Stimulated activated CD8-positive, alpha-beta memory T cell treated with anti-CD3 and anti-CD28 coated beads, Interleukin-7, amount 100 ng/mL, for 1 hour (primary cell): ENCODE results near the gene ATP13A5.

Experiments
- DNase-seq, 2 donors: peaks; one replicate each; pipeline ENCODE4 v3.0.0-alpha.2; 2020; ENCODE audit warnings: low read depth in 2 of 2

The ATP13A5 gene

DNA sequence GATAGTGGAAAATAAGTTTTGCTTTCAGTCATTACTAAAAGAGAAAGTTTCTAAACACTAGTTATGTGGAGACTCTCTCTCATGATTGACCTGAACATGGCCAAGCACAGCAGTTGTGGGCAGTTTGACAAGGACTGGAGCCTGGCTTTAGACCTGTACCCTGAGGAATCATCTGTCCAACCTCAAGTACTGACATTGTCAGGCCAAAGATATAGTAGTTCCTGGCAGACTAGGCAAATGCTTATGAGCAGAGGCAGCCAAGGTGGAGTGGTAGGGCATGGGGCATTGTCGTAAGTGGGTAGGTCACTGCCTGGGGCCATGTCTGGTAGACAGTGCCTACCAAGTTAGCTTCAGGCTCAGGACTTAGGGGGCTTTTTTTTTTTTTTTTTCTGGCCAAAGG is 116.6 kb downstream of the ATP13A5 start:
- DNase-seq: no peak

- DNase-seq: no peak
Measured at GRCh38 chr3:193253986-193254660, 124.4 kb downstream of the ATP13A5 start.

DNA sequence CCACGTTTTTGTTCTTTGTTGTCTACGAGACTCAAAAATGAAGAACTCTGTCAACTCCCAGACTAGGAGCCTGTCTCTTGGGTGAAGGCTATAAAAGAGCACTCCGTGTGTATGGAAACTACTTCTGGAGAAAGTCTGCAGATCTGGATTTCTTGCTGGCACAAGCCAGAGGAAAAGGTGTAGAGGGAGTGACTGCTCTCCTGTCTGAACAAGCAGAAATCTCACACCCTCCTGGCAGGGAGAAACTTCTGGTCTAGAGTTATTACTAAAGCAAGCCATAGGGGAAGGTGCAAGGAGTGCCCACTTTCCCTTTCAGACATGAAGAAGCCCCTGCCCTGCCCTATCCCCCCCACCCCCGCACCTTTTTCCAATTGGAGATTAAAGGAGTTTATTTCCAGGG is 128.1 kb downstream of the ATP13A5 start:
- no peak for DNase-seq

DNA sequence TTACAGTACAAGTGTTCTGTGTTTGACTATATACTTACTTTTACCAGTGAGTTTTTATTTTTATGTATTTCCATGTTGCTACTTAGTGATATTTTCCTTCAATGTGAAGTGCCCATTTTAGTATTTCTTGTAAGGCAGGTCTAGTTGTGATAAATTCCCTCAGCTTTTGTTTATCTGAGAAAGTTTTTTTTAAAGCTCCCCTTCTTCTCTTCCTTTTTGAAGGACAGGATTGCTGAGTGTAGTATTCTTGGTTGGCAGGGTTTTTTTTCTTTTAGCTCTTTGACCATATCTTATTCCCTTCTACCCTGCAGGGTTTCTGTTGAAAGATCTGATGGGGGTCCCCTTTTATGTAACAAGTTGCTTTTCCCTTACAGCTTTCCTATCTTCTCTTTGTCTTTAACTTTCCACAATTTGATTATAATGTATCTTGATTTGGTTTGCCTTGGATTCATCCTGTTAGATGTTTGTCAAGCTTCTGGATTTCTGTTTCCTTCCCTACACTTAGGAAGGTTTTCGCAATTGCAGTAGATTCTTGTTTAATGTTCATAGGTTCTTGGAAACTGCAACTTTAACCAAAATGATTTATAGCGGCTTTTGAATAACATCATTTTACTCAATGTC is 129.6 kb downstream of the ATP13A5 start:
- DNase-seq: no peak

GRCh38 chr3:193243571-193243970 is 135.0 kb downstream of the ATP13A5 start:
- no peak for DNase-seq

DNA sequence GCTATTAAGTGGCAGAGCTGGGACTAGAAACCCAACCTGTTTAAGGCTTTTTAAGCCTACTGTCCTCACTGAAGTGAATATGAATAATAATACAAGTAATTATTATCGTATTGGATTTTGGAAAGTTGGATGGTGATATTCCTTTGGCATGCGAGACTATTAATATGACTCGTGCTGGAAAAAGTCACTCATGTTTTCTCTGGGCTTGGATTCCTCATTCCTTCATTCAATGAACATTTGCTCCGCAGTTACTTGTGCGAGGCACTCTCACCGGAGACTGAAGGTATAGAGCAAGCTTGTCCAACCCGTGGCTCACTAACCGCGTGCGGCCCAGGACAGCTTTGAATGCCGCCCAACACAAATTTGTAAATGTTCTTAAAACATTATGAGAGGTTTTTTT is 136.8 kb downstream of the ATP13A5 start:
- DNase-seq: no peak

GRCh38 chr3:193240850-193241706 is 137.5 kb downstream of the ATP13A5 start, which contains the start of gene PLAAT1:
TSS of gene PLAAT1 (plus strand) at chr3:193241222. CDS start at chr3:193255651, 14,429 bp downstream.
- DNase-seq: no peak

DNA sequence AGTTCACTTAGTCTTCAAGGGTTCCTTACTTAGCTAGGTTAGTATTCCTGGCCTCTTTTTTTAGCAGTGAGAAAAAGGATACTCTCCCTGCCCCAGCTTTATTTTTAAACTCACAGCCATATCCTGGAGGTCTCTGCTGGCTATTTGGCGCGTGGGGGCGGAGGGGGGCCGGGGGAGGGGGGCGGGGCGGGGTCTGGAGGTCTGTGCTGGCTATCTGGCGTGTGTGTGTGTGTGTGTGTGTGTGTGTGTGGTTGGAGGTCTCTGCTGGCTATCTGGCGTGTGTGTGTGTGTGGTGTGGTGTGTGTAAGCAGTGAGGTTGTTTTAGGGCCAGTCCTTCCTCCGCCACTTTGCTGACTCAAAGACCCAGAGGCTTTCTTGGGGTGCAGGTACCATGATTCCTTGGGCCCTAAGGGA is 138.1 kb downstream of the ATP13A5 start:
- no peak for DNase-seq

DNA sequence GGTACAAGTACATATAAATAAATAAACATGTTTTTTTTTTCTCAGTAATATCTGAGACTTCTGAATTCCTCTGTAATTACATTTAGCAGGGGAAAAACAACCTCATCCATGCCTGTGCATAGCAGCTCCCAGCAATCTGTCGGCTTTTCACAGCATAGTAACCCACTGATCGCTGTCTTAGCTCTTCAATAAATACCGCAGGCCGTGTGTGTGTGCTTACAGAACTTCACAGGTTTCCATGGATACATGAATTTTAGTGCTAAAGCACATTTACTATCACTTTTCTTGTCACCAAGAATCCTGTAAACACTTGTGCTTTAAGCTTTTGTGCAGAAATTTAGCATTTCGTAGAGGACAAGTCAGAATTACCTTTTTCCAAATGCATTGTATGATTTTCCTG is 141.5 kb downstream of the ATP13A5 start:
- no peak for DNase-seq

DNA sequence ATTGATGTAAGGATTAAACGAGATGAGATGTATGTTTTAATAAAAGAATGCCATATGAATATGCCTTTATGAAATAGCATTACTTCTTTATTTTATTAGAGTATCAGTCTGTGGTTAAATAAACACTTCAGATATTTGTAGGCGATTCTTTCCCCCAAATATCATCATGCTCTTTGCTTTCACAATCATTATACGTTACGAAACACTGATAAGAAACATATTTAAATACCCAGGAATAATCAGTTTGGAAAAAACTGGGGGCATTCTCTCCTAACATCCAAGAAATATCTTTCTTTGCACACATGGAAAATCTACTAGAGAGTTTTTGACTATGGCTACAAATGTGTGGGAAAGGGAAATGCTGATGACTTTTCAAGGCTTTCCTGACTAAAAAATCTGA is 142.0 kb downstream of the ATP13A5 start:
- DNase-seq: no peak

GRCh38 chr3:193231201-193231600 is 147.4 kb downstream of the ATP13A5 start:
- DNase-seq: no peak

DNA sequence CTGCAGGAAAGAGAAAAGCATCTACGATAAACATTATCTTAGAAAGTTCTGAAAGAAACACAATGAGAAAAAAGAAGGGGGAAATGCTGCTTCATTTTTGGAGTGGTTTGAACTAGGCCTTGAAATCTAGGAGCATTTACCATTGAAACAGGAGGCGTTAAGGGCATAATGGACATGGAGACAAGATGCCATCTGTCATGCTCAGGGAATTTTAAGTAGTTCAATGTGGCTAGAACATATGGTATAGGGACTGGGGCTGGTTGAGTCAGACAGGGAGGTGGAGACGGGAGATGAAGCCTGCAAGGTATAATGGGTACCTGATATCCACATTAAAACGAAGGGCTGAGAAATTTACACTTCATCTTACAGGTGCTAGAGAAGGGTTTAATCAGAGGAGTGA is 147.9 kb downstream of the ATP13A5 start:
- no peak for DNase-seq

DNA sequence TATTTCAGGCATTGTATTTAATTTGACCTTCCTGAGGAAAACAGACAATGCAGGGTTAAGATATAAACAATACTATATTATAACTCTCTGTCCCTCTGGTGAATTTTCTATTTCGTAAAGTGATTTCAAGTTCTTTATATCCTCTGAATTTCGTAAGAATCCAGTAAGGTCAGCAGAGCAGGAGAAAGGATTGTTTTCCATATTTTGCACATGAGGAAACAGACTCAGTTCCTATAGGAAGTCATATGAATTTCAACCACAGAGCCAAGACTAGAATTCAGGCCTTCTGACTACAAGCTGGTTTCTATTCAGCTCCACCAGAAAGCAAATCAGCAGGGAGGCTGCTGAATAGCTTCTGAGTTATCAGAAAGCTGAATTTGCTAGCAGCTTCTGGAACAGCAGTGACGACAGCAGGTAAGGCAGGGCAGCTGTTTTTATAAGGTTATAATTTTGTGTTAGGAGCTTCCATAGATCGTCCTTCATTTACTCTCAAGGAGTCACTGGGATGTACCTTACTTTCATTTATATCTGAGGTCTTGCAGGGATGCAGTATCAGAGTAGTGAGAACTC is 148.6 kb downstream of the ATP13A5 start:
- no peak for DNase-seq

GRCh38 chr3:193228206-193228605 is 150.3 kb downstream of the ATP13A5 start:
- DNase-seq: no peak

DNA sequence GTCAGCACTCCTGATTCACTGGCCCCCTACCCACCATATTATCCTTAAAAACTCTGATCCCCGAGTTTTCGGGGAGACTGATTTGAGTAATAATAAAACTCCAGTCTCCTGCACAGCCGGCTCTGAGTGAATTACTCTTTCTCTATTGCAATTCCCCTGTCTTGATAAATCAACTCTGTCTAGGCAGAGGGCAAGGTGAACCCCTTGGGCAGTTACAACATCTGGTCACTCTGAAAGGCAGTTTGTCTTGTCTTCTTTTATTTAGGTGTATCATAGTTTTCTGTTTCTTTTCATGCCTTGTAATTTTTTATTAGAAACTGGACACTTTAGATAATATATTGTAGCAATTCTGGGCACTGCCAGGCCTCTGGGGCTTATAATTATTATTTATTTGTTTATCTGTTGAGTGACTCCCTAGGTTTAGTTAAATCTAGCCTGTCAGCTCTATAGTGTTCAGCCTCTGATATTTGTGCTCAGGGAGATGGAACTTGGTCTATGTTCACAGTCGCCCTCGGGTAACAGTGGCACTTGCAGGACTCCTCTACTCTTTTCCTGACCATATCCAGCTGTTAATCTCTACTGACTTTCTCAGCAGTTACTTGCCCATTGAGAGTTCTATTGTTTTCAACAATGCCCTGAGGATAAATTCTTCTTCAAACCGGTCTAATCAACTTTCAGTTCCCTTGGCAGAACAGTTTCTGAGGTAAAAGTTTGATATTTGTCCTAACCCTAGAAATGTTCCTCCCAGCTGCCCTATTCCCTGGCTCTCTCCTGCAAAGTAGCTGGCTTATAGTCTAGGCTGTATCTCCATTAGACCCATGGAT is 153.0 kb downstream of the ATP13A5 start:
- DNase-seq: no peak
